Esophagus squamous epithelium (tissue), 4 donors: Measurements from ENCODE around the gene GSTO2.

Experiments
- CTCF ChIP-seq, 6 experiments: fragments of 450-650 bp in 4 of 6; fragments of 200-600 bp in 2 of 6; sonication (generic) in 2 of 6; IDR thresholded peaks; one replicate each; pipeline ENCODE4 v1.5.1; 2016 to 2019; ENCODE audit warnings: antibody characterized with exemption in 6 of 6, mild to moderate bottlenecking in 4 of 6, moderate library complexity in 4 of 6
- POLR2A ChIP-seq, 4 donors: fragments of 450-650 bp; IDR thresholded peaks; one replicate each; pipeline ENCODE4 v1.6.1; 2017; ENCODE audit warnings: antibody characterized with exemption in 4 of 4, mild to moderate bottlenecking in 4 of 4, moderate library complexity in 3 of 4

DNA sequence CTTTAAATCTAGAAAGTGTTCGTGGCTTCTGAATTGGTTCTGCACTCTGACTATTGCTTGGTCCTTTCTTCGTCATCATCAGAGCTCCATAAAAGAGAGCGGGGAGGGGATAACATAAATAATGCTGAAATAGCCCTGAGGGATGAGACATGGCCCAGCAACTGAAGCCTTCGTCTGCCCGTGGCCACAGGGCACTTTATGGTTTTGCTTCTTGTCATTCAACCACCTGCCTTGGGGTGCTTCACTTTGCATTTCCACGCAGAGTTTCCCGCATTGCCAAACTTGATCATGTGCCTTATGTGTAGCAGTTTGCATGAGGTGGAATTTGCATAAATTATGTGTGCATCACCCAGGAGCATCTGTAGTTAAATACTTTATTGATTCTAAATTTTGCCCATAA lies 15.9 kb downstream of the GSTO2 start:
- TF ChIP-seq CTCF (IDR thresholded peaks at IDR 0.05) (no peak), POLR2A (IDR thresholded peaks at IDR 0.05) (no peak)
